Activated CD8-positive, alpha-beta T cell treated with anti-CD3 and anti-CD28 coated beads for 36 hours (primary cell): ENCODE results near the gene ACER2. TPM values are rescaled to one million over a fixed set of nuclear protein-coding genes. Genes with fewer than 3 reads are reported as not detected.

Experiments used
- ATAC-seq: fragments of 200-7000 bp; cut with Tn5 transposase; one replicate; pipeline ENCODE4 v1.10.0; 2021; ENCODE audit warnings: mild to moderate bottlenecking, moderate library complexity
- CTCF ChIA-PET: fragments of 350-600 bp; sonication (Branson Sonifier 250); formaldehyde crosslinking; loops from one replicate; lab custom pipeline; 2021; ENCODE audit warnings: antibody characterized with exemption; lab: Charles Lee
- POLR2A ChIA-PET: fragments of 350-600 bp; sonication (Branson Sonifier 250); formaldehyde crosslinking; loops from one replicate; lab custom pipeline; 2021; ENCODE audit warnings: antibody characterized with exemption; lab: Charles Lee
- DNase-seq: peaks from one replicate; pipeline ENCODE4 v3.0.0-alpha.2; 2020
- H3K27ac Mint-ChIP-seq: one replicate; pipeline ENCODE4 v1.8.0; 2021; ENCODE audit warnings: mild to moderate bottlenecking, mixed read lengths
- H3K27me3 Mint-ChIP-seq: one replicate; pipeline ENCODE4 v1.8.0; 2021; ENCODE audit warnings: mixed read lengths
- H3K36me3 Mint-ChIP-seq: one replicate; pipeline ENCODE4 v1.8.0; 2021; ENCODE audit warnings: low read depth, mixed read lengths
- H3K4me1 Mint-ChIP-seq: one replicate; pipeline ENCODE4 v1.8.0; 2021; ENCODE audit warnings: low read depth, mixed read lengths
- H3K4me3 Mint-ChIP-seq: one replicate; pipeline ENCODE4 v1.8.0; 2021; ENCODE audit warnings: mild to moderate bottlenecking, moderate library complexity, mixed read lengths
- H3K9me3 Mint-ChIP-seq: one replicate; pipeline ENCODE4 v1.8.0; 2021; ENCODE audit warnings: mixed read lengths
- intact Hi-C: fragments of 100-400 bp; cut with micrococcal nuclease; formaldehyde crosslinking; loops from one replicate; pipeline ENCODE4 v1.10.0; 2022
- total RNA-seq, 2 experiments: library from RNA; stranded (reverse); gene quantifications; one replicate each; pipeline ENCODE4 v1.2.3, GENCODE V29; 2021
- TF ChIP-seq, protein P1 (sequence below): fragments of 200-600 bp; IDR thresholded peaks from one replicate; pipeline ENCODE4 v1.8.0; 2022; ENCODE audit warnings: antibody characterized with exemption, mild to moderate bottlenecking

Gene ACER2
- total RNA-seq, 2 experiments from 2014 or later, result 1.2 to 1.4 TPM

DNA sequence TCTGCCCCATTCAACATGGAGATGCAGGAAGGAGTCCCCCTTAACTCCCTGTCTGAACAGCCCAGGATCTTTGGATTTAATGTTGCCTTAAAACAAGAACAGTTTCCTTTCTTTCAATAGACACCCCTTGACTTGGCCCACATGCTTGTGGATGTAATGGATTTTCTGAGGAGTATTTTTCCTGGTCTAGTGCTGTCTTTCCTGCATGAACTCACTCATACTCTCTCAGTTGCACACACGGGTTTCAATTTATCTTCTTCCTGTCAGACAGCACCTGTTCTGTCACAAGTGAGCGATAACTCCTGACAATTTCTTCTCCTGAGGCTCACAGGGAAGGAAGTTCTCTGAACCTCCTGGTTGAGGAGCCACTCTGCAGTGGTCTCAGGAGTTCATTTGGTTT is 85.1 kb downstream of the ACER2 start:
- intact Hi-C loops, result no loop called here
- H3K4me1 Mint-ChIP-seq, result peaks cover 13% of the 10 kb centered on the region
- H3K27me3 Mint-ChIP-seq, result peaks cover 9% of the 10 kb centered on the region
- TF ChIP-seq, protein P1, sequence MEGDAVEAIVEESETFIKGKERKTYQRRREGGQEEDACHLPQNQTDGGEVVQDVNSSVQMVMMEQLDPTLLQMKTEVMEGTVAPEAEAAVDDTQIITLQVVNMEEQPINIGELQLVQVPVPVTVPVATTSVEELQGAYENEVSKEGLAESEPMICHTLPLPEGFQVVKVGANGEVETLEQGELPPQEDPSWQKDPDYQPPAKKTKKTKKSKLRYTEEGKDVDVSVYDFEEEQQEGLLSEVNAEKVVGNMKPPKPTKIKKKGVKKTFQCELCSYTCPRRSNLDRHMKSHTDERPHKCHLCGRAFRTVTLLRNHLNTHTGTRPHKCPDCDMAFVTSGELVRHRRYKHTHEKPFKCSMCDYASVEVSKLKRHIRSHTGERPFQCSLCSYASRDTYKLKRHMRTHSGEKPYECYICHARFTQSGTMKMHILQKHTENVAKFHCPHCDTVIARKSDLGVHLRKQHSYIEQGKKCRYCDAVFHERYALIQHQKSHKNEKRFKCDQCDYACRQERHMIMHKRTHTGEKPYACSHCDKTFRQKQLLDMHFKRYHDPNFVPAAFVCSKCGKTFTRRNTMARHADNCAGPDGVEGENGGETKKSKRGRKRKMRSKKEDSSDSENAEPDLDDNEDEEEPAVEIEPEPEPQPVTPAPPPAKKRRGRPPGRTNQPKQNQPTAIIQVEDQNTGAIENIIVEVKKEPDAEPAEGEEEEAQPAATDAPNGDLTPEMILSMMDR, result no peak
- no peak overlapping the region for H3K4me3 Mint-ChIP-seq
- DNase-seq, result no peak
- H3K36me3 Mint-ChIP-seq, result no peaks in the 10 kb centered on the region
- no peak for ATAC-seq
- H3K27ac Mint-ChIP-seq, result no peak overlapping the region
- ChIA-PET CTCF (interaction anchor here (1.6 kb wide), 1 partner anchor 29 kb away, joined by 8 read pairs; no protein-coding TSS in a partner anchor), POLR2A (interaction anchor here (0.5 kb wide), 1 partner anchor 11 kb away, joined by 3 read pairs; no protein-coding TSS in a partner anchor)
- H3K9me3 Mint-ChIP-seq, result no peaks in the 10 kb centered on the region

GRCh38 chr9:19495186-19496028 is 86.6 kb downstream of the ACER2 start:
- ATAC-seq (no peak), DNase-seq (no peak)
- ChIA-PET POLR2A (no interaction called here), CTCF (interaction anchor here (1.3 kb wide), 1 partner anchor 29 kb away, joined by 3 read pairs; no protein-coding TSS in a partner anchor)
- TF ChIP-seq, protein P1, result no peak
- H3K9me3 Mint-ChIP-seq, result no peaks in the 10 kb centered on the region
- H3K4me3 Mint-ChIP-seq, result no peak overlapping the region
- intact Hi-C loops, result no loop called here
- no peak overlapping the region for H3K27ac Mint-ChIP-seq
- H3K36me3 Mint-ChIP-seq, result no peaks in the 10 kb centered on the region
- H3K4me1 Mint-ChIP-seq, result peaks cover 13% of the 10 kb centered on the region
- peaks cover 9% of the 10 kb centered on the region for H3K27me3 Mint-ChIP-seq

- H3K27me3 Mint-ChIP-seq, result peaks cover 9% of the 10 kb centered on the region
- H3K9me3 Mint-ChIP-seq, result peaks cover 2% of the 10 kb centered on the region
- DNase-seq, result no peak
- TF ChIP-seq, protein P1, result no peak
- no peaks in the 10 kb centered on the region for H3K36me3 Mint-ChIP-seq
- H3K4me1 Mint-ChIP-seq, result peaks cover 13% of the 10 kb centered on the region
- POLR2A ChIA-PET, result no interaction called here
- H3K4me3 Mint-ChIP-seq, result no peak overlapping the region
- H3K27ac Mint-ChIP-seq, result no peak overlapping the region
- ATAC-seq, result no peak
- CTCF ChIA-PET, result no interaction called here
- intact Hi-C loops, result no loop called here
Observed at GRCh38 chr9:19496321-19497050, 87.7 kb downstream of the ACER2 start.

DNA sequence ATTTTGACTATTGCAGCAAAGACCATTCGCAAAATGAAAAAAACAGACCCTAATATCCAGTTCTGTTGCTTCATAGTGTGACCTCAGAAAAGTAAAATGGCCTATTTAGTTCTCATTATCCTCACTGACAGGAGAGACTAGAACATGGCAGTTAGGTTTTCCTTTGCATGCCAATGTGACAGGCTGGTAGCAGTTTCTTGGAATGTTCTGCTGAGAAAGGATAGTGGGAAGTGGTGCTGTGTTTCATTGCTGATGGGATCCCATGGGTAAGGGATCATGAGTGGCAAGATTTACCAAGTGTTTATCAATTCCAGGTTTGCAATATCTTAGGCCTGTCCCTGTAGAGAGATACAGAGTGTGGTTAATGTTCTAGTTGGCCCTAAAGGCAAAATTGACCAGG is 88.5 kb downstream of the ACER2 start:
- intact Hi-C loops, result no loop called here
- POLR2A ChIA-PET, result no interaction called here
- H3K27me3 Mint-ChIP-seq, result peaks cover 8% of the 10 kb centered on the region

More for the DNA sequence above, 88.5 kb downstream of the ACER2 start:
- Mint-ChIP-seq H3K27ac (no peak overlapping the region), H3K4me3 (no peak overlapping the region), H3K36me3 (no peaks in the 10 kb centered on the region), H3K4me1 (peaks cover 13% of the 10 kb centered on the region), H3K9me3 (peaks cover 2% of the 10 kb centered on the region)
- DNase-seq (no peak), ATAC-seq (no peak)
- TF ChIP-seq, protein P1, result no peak
- CTCF ChIA-PET, result no interaction called here
